WTC11 (cell line): Measurements from ENCODE around the gene TMC7.

Experiments used
- CTCF ChIP-seq: fragments of 200-600 bp; IDR thresholded peaks from 2 replicates; pipeline ENCODE4 v1.8.0; 2022; ENCODE audit warnings: antibody characterized with exemption
- ESRRA ChIP-seq: sonication (generic); formaldehyde crosslinking; IDR thresholded peaks from 2 replicates; pipeline ENCODE4 v1.8.1; 2022; ENCODE audit warnings: mild to moderate bottlenecking, missing genetic modification reagents, borderline replicate concordance

- no peak for TF ChIP-seq CTCF
- TF ChIP-seq ESRRA (CRISPR knock-in tag), result no peak
These were observed 41.7 kb upstream of the TMC7 start for GRCh38 chr16:18942061-18942460.
